Hepatocyte (in vitro differentiated cells): ENCODE measurements around the gene HS6ST1.

Experiments
- CTCF ChIP-seq: fragments of 200-600 bp; sonication (generic); IDR thresholded peaks from 2 replicates; pipeline ENCODE4 v1.5.1; 2016; ENCODE audit warnings: antibody characterized with exemption, mild to moderate bottlenecking; ENCODE audit not compliant: poor library complexity
- EZH2phosphoT487 ChIP-seq: fragments of 200-600 bp; sonication (generic); IDR thresholded peaks from one replicate; pipeline ENCODE4 v1.6.1; 2018; ENCODE audit warnings: antibody characterized with exemption, mild to moderate bottlenecking, low read depth, moderate library complexity; ENCODE audit not compliant: unreplicated experiment, severe bottlenecking

GRCh38 chr2:128281852-128282245 is 36.8 kb downstream of the HS6ST1 start:
- TF ChIP-seq EZH2phosphoT487 (no peak), CTCF (no peak)
